ENCODE measurements around the gene RFXANK.

The RFXANK gene

GRCh38 chr19:19201697-19202630 lies 9.9 kb downstream of the RFXANK start:
- DNase-seq (ENCODE audit: low read depth) = no peak
- TF ChIP-seq CTCF (IDR thresholded peaks at IDR 0.05; ENCODE audit: control insufficient read depth, extremely low read depth, insufficient read depth) = no peak
- H3K4me3 ChIP-seq (ENCODE audit: low read depth, low read length) = peak overlapping the region; percentile 91

- H3K4me3 ChIP-seq (ENCODE audit: low read depth, low read length) = peak overlapping the region; percentile 91
- no peak for TF ChIP-seq CTCF (IDR thresholded peaks at IDR 0.05; ENCODE audit: control insufficient read depth, extremely low read depth, insufficient read depth)
- DNase-seq (ENCODE audit: low read depth) = no peak
Measured at GRCh38 chr19:19202707-19203011, 10.6 kb downstream of the RFXANK start.

- peak; percentile 79 for DNase-seq (ENCODE audit: low read depth)
- H3K4me3 ChIP-seq (ENCODE audit: low read depth, low read length) = peak within 1 kb of the TSS; percentile 91
- no peak for TF ChIP-seq CTCF (IDR thresholded peaks at IDR 0.05; ENCODE audit: control insufficient read depth, extremely low read depth, insufficient read depth)
Measured at GRCh38 chr19:19203012-19203856, 11.2 kb downstream of the RFXANK start, which contains the start of gene NR2C2AP. TSS of gene NR2C2AP (minus strand) at chr19:19203414. CDS start at chr19:19203060, 354 bp downstream.

- DNase-seq (ENCODE audit: low read depth) = no peak
- H3K4me3 ChIP-seq (ENCODE audit: low read depth, low read length) = no peak overlapping the region
- TF ChIP-seq CTCF (IDR thresholded peaks at IDR 0.05; ENCODE audit: control insufficient read depth, extremely low read depth, insufficient read depth) = no peak
Measured at GRCh38 chr19:19204181-19204580, 12.1 kb downstream of the RFXANK start.

- no peak overlapping the region for H3K4me3 ChIP-seq (ENCODE audit: low read depth, low read length)
- no peak for TF ChIP-seq CTCF (IDR thresholded peaks at IDR 0.05; ENCODE audit: control insufficient read depth, extremely low read depth, insufficient read depth)
- no peak for DNase-seq (ENCODE audit: low read depth)
Measured at GRCh38 chr19:19205416-19206410, 13.7 kb downstream of the RFXANK start.

GRCh38 chr19:19206938-19207337 lies 14.9 kb downstream of the RFXANK start:
- no peak for DNase-seq (ENCODE audit: low read depth)
- H3K4me3 ChIP-seq (ENCODE audit: low read depth, low read length) = no peak overlapping the region
- no peak for TF ChIP-seq CTCF (IDR thresholded peaks at IDR 0.05; ENCODE audit: control insufficient read depth, extremely low read depth, insufficient read depth)
